ENCODE measurements around the gene SLC8B1. TPM values are rescaled to one million over a fixed set of nuclear protein-coding genes. Genes with fewer than 3 reads are reported as not detected.

The SLC8B1 gene
- total RNA-seq, 1 experiment from 2014 or later = 8.2 TPM

DNA sequence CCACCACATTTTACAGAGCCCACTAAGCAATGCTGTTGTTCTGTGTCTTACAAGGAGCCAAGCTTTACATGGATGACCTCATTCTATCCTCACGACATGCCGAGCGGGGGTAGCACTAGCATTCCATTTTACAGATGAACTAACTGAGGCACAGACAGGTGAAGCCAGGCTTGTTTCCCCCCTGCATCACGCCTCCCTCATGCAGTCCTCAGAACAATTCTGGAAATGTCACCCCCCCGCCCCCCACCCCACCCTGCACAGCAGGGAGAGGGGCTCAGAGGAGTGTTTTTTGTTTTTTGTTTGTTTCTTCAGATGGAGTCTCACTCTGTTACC lies 1.5 kb downstream of the SLC8B1 start:
- no peaks in the 10 kb centered on the region for H3K9me3 ChIP-seq (ENCODE audit: low read depth, low read length, poor library complexity, severe bottlenecking)
- no peak overlapping the region for H3K27ac ChIP-seq (ENCODE audit: low read depth, low read length, poor library complexity, severe bottlenecking)
- no peak overlapping the region for H3K4me3 ChIP-seq (ENCODE audit: low read depth, low read length, poor library complexity, severe bottlenecking)
- CTCF ChIA-PET = no interaction called here
- BruUV-seq (replicated peaks) = no TSS peak
- DNase-seq (ENCODE audit: low spot score) = no peak
- peaks cover 7% of the 10 kb centered on the region for H3K4me1 ChIP-seq (ENCODE audit: insufficient read depth, low read length, poor library complexity, severe bottlenecking)
- TF ChIP-seq, protein P1, sequence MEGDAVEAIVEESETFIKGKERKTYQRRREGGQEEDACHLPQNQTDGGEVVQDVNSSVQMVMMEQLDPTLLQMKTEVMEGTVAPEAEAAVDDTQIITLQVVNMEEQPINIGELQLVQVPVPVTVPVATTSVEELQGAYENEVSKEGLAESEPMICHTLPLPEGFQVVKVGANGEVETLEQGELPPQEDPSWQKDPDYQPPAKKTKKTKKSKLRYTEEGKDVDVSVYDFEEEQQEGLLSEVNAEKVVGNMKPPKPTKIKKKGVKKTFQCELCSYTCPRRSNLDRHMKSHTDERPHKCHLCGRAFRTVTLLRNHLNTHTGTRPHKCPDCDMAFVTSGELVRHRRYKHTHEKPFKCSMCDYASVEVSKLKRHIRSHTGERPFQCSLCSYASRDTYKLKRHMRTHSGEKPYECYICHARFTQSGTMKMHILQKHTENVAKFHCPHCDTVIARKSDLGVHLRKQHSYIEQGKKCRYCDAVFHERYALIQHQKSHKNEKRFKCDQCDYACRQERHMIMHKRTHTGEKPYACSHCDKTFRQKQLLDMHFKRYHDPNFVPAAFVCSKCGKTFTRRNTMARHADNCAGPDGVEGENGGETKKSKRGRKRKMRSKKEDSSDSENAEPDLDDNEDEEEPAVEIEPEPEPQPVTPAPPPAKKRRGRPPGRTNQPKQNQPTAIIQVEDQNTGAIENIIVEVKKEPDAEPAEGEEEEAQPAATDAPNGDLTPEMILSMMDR (conservative IDR thresholded peaks at IDR 0.05; ENCODE audit: low read depth, low read length) = no peak
- TF ChIP-seq EZH2 (IDR thresholded peaks at IDR 0.05; ENCODE audit: borderline replicate concordance, low read depth, low read length, poor library complexity, severe bottlenecking) = no peak
- POLR2A ChIA-PET (ENCODE audit: low non-redundant PET) = no interaction called here
- no peaks in the 10 kb centered on the region for H3K27me3 ChIP-seq (replicated peaks; ENCODE audit: insufficient read depth, low read depth, low read length, poor library complexity)
- no peaks in the 10 kb centered on the region for H3K36me3 ChIP-seq (ENCODE audit: insufficient read depth, low read length, poor library complexity, severe bottlenecking)
- intact Hi-C loops (cut with micrococcal nuclease; ENCODE audit: unreplicated experiment) = no loop called here

DNA sequence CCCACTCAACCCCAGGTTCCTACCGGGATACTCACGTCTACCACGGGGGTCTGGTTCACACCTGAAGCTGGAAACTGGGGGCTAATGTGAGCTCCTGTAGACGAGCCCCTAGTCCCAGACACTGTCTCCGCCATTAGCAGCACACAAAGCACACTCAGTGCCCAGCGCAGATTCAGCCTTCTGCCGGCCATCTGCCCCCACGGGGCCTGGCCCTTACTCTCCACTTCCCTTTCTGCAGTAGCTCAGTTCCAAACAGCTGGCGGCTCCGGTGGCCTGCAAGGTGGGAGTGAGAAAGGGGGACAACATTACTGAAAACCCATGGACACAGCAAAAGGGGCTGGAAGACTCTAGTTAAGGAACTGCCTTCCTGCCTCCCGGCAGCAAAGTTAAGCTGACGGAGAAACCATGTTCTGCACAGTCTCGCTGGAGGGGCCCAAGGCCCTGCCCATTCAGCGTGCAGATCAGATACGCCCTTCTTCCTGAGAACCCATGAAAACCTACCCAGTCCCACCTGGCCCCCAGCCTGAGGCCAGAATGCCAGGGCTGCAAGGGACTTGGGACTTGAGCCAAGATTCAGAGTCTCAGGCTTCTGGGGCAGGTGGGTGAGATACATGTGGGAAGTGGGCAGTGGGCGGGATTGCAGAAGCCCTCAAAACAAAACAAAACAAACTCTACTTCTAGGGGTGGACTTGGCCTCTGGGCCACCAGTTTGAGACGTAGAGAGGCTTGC lies 2.1 kb downstream of the SLC8B1 start:
- Histone ChIP-seq H3K27ac (ENCODE audit: low read depth, low read length, poor library complexity, severe bottlenecking) (no peak overlapping the region), H3K27me3 (replicated peaks; ENCODE audit: insufficient read depth, low read depth, low read length, poor library complexity) (no peaks in the 10 kb centered on the region), H3K4me3 (ENCODE audit: low read depth, low read length, poor library complexity, severe bottlenecking) (no peak overlapping the region), H3K9me3 (ENCODE audit: low read depth, low read length, poor library complexity, severe bottlenecking) (no peaks in the 10 kb centered on the region), H3K4me1 (ENCODE audit: insufficient read depth, low read length, poor library complexity, severe bottlenecking) (peaks cover 7% of the 10 kb centered on the region), H3K36me3 (ENCODE audit: insufficient read depth, low read length, poor library complexity, severe bottlenecking) (no peaks in the 10 kb centered on the region)
- CTCF ChIA-PET = no interaction called here
- POLR2A ChIA-PET (ENCODE audit: low non-redundant PET) = no interaction called here
- DNase-seq (ENCODE audit: low spot score) = no peak
- intact Hi-C loops (cut with micrococcal nuclease; ENCODE audit: unreplicated experiment) = no loop called here
- BruUV-seq (replicated peaks) = no TSS peak
- TF ChIP-seq, protein P1 (conservative IDR thresholded peaks at IDR 0.05; ENCODE audit: low read depth, low read length) = no peak
- TF ChIP-seq EZH2 (IDR thresholded peaks at IDR 0.05; ENCODE audit: borderline replicate concordance, low read depth, low read length, poor library complexity, severe bottlenecking) = no peak

DNA sequence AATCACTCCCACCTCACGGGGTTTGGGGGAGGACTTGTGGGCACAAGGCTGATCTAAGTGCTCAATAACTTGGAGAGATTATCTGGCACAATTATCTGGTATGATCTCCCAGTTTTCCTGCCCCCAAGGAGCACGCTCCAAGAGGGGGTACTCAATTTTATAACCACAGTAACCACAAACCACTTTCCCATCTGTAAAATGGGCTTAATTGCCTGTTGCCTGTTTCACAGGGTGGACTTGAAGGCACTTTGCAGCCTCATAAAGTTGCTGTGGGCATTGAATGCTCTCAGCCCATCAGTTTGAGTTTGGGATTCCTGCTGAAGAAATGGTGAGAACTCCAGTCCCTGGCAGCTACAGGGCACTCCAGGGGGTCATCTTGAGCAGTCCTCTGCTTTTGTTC lies 4.4 kb downstream of the SLC8B1 start:
- ChIA-PET POLR2A (ENCODE audit: low non-redundant PET) (no interaction called here), CTCF (no interaction called here)
- intact Hi-C loops (cut with micrococcal nuclease; ENCODE audit: unreplicated experiment) = no loop called here
- no peaks in the 10 kb centered on the region for H3K9me3 ChIP-seq (ENCODE audit: low read depth, low read length, poor library complexity, severe bottlenecking)
- H3K4me3 ChIP-seq (ENCODE audit: low read depth, low read length, poor library complexity, severe bottlenecking) = no peak overlapping the region
- DNase-seq (ENCODE audit: low spot score) = no peak
- H3K27me3 ChIP-seq (replicated peaks; ENCODE audit: insufficient read depth, low read depth, low read length, poor library complexity) = no peaks in the 10 kb centered on the region
- H3K4me1 ChIP-seq (ENCODE audit: insufficient read depth, low read length, poor library complexity, severe bottlenecking) = peaks cover 7% of the 10 kb centered on the region
- no peak for TF ChIP-seq EZH2 (IDR thresholded peaks at IDR 0.05; ENCODE audit: borderline replicate concordance, low read depth, low read length, poor library complexity, severe bottlenecking)
- TF ChIP-seq, protein P1 (conservative IDR thresholded peaks at IDR 0.05; ENCODE audit: low read depth, low read length) = no peak
- BruUV-seq (replicated peaks) = no TSS peak
- H3K27ac ChIP-seq (ENCODE audit: low read depth, low read length, poor library complexity, severe bottlenecking) = no peak overlapping the region
- no peaks in the 10 kb centered on the region for H3K36me3 ChIP-seq (ENCODE audit: insufficient read depth, low read length, poor library complexity, severe bottlenecking)
